Right lobe of liver (tissue), 4 donors: ENCODE results near the gene LRMDA.

ENCODE experiments used
- CTCF ChIP-seq, 4 donors: fragments of 200-600 bp in 3 of 4; fragments of 450-650 bp in 1 of 4; IDR thresholded peaks; one replicate each; pipeline versions ENCODE4 v1.5.1 to v1.8.0; 2016 to 2022; ENCODE audit warnings: antibody characterized with exemption in 4 of 4, mild to moderate bottlenecking in 2 of 4
- POLR2A ChIP-seq: fragments of 450-650 bp; IDR thresholded peaks from one replicate; pipeline ENCODE4 v1.6.1; 2017; ENCODE audit warnings: antibody characterized with exemption, mild to moderate bottlenecking
- donor health status: DM: no; HTN: no; CAD: no.
- donor health status: DM: no; HTN: no; CAD: no.
- donor health status: DM: no; HTN: yes; CAD: no.

- TF ChIP-seq POLR2A: no peak
- no peak for TF ChIP-seq CTCF (IDR thresholded peaks at IDR 0.05)
Measured at GRCh38 chr10:76230921-76231285, 799.5 kb downstream of the LRMDA start.
